GM19238 (cell line): ENCODE data around the gene P2RX5.

Source experiments
- DNase-seq: peaks from one replicate; pipeline ENCODE4 v3.0.0; 2011; ENCODE audit warnings: low spot score; ENCODE audit not compliant: insufficient read length

P2RX5 gene

DNA sequence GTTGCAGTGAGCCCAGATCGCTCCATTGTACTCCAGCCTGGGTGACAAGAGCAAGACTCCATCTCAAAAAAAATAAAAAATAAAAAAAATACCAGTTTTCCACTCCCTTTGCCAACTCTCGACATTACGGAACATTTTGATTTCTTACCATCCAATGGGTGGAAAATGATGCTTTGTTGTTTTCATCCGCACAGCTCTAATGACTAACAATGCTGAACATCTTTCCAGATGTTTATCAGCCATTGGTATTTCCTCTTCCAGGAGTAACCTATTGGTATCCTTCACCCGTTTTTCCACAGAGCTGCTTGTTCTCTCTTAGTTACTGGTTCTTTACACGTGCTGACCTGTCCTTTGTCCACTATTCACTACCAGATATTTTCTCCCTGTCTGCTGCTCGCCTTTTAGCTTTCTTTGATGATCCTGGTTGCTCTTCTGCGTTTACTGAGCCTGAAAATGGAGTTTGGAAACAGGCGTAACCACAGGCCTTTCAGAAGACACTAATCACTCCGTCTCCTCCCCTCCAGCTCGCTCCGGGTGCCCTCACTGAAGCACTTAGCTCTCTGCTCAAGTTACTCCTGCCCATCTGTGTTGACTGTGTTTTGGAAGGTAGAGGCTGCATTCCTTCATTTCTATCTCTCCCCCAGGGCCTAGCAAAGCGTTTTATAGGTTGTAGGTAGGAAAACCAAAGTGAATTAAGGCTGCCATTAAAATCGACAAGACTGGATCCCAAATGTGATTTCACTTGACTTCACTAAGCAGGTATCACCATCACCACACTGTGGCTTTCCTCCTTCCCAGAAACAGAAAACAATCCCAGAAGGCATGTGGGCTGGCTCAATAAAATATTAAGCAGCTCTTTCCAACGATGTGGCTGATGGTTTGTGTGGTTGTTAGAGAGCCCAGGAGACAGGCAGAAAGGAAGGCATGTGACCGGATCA is 68.9 kb downstream of the P2RX5 start:
- DNase-seq = no peak
